ENCODE measurements around the gene FAM25G. TPM values are rescaled to one million over a fixed set of nuclear protein-coding genes. Genes with fewer than 3 reads are reported as not detected.

FAM25G gene
- total and polyA plus RNA-seq, 2 of the 13 experiments (the other 11 are each of a cell fraction or from before 2014, with no cell fraction given): not detected

DNA sequence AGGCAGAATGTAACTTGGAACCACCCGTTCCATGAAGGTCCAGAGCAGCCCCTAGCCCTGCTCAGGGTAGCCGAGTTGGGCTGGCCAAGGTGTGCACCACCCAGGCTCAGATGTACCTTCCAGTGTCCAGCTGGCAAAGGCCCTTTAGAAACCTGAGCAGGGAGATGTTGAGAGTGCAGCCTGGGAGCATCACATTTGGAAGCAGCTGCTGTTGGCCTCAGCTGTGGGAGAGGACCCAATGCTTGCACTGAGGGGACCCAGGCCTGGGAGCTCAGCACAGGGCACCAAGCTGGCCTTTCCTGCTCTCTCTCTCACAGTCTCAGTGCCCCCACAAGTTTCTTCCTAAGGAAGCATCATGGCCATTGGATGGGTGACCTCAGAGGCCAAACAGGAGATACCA lies 41.1 kb downstream of the FAM25G start:
- Histone ChIP-seq H3K4me1 (ENCODE audit: insufficient read depth, low read length) (peaks cover 2% of the 10 kb centered on the region), H3K4me2 (ENCODE audit: low read depth, low read length) (no peak overlapping the region), H2AFZ (ENCODE audit: low read length) (no peak overlapping the region), H3K4me3 (replicated peaks in 1 of 3; ENCODE audit: insufficient read depth in 1 of 3, low read depth in 2 of 3, low read length in 3 of 3) (no peak overlapping the region), H3K79me2 (ENCODE audit: insufficient read depth, low read length) (no peaks in the 10 kb centered on the region), H4K20me1 (ENCODE audit: insufficient read depth, low read length) (no peaks in the 10 kb centered on the region), H3K36me3 (replicated peaks in 1 of 2; ENCODE audit: control insufficient read depth in 1 of 2, insufficient read depth in 2 of 2, low read length in 2 of 2) (no peaks in the 10 kb centered on the region), H3K27me3 (ENCODE audit: control insufficient read depth in 1 of 2, insufficient read depth in 2 of 2, low read length in 2 of 2) (peaks cover 9 to 44% of the 10 kb centered on the region in 2 experiments; a peak in 4 of 5 replicates), H3K27ac (ENCODE audit: extremely low read length, insufficient read depth, low read length) (no peak overlapping the region), H3K9me3 (ENCODE audit: low read length) (peaks cover 11% of the 10 kb centered on the region), H3K9ac (ENCODE audit: insufficient read depth, low read depth, low read length) (no peak overlapping the region)
- POLR2A ChIA-PET: no interaction called here
- CTCF ChIA-PET (ENCODE audit: low intra/inter-chr PET ratio, low total read pairs): no interaction called here
- in situ Hi-C loops (cut with HindIII; ENCODE audit: extremely low pct_ligation_motif_present, low pct_unique_long_range_greater_than_20kb): no loop called here
- BruUV-seq (replicated peaks): no TSS peak
- no CpG with 5 or more reads among the region's 2 CpGs for WGBS (ENCODE audit: low lambda C conversion rate)
- FAIRE-seq: no peak
- no peak for DNase-seq (ENCODE audit: low spot score)
- ATAC-seq: peak; percentile 6; the same call in 1 of the 3 replicates
- intact Hi-C loops (cut with micrococcal nuclease; ENCODE audit: unreplicated experiment): no loop called here
- no peak for TF ChIP-seq ZNF235 (CRISPR knock-in tag; IDR thresholded peaks at IDR 0.05; ENCODE audit: borderline replicate concordance)
- no peak for TF ChIP-seq CERS6 (CRISPR knock-in tag; IDR thresholded peaks at IDR 0.05)
- TF ChIP-seq ZNF660 (CRISPR knock-in tag; IDR thresholded peaks at IDR 0.05; ENCODE audit: borderline replicate concordance, low read depth): no peak
- no peak for TF ChIP-seq ZNF367 (CRISPR knock-in tag; IDR thresholded peaks at IDR 0.05; ENCODE audit: borderline replicate concordance)
- TF ChIP-seq HMGA1 (CRISPR knock-in tag; conservative IDR thresholded peaks at IDR 0.05): no peak
- TF ChIP-seq ZNF512B (CRISPR knock-in tag; IDR thresholded peaks at IDR 0.05; ENCODE audit: borderline replicate concordance): no peak
- no peak for TF ChIP-seq CHCHD3 (CRISPR knock-in tag; IDR thresholded peaks at IDR 0.05)
- TF ChIP-seq HOXA9 (CRISPR knock-in tag; IDR thresholded peaks at IDR 0.05; ENCODE audit: borderline replicate concordance): no peak
- TF ChIP-seq ZNF713 (CRISPR knock-in tag; IDR thresholded peaks at IDR 0.05): no peak
- no peak for TF ChIP-seq ZNF407 (CRISPR knock-in tag; IDR thresholded peaks at IDR 0.05; ENCODE audit: not compliant biosample characterization)
- no peak for TF ChIP-seq NR2F6 (IDR thresholded peaks at IDR 0.05)
- no peak for TF ChIP-seq NR2F6 (CRISPR knock-in tag; IDR thresholded peaks at IDR 0.05)

All from HepG2 (cell line).